OCI-LY1 (cell line): ENCODE measurements around the gene RPP25L.

Source experiments
- H2AFZ ChIP-seq: fragments of 200-600 bp; sonication (generic), shearing (Covaris generic); 2 replicates; pipeline ENCODE4 v1.6.0; 2014; ENCODE audit warnings: antibody characterized with exemption, mild to moderate bottlenecking, low read length
- H3F3A ChIP-seq: fragments of 200-600 bp; sonication (generic), shearing (Covaris generic); 2 replicates; pipeline ENCODE4 v1.6.0; 2014; ENCODE audit warnings: mild to moderate bottlenecking, antibody characterized with exemption, low read length, moderate library complexity; ENCODE audit not compliant: insufficient read depth
- H3K27ac ChIP-seq: fragments of 200-600 bp; sonication (generic); 2 replicates; pipeline ENCODE4 v1.5.1; 2014; ENCODE audit warnings: low read length, mixed run types, mild to moderate bottlenecking, low read depth; ENCODE audit not compliant: poor library complexity, severe bottlenecking
- H3K27me3 ChIP-seq: fragments of 200-600 bp; sonication (generic); 2 replicates; pipeline ENCODE4 v1.6.0; 2014; ENCODE audit warnings: antibody characterized with exemption, mild to moderate bottlenecking, low read length, moderate library complexity; ENCODE audit not compliant: insufficient read depth
- H3K36me3 ChIP-seq: fragments of 200-600 bp; sonication (generic); 2 replicates; pipeline ENCODE4 v1.6.1; 2014; ENCODE audit warnings: mild to moderate bottlenecking, antibody characterized with exemption, low read length, moderate library complexity, mixed read lengths; ENCODE audit not compliant: insufficient read depth
- H3K4me1 ChIP-seq: fragments of 200-600 bp; sonication (generic); 2 replicates; pipeline ENCODE4 v1.5.1; 2014; ENCODE audit warnings: mild to moderate bottlenecking, low read length, moderate library complexity; ENCODE audit not compliant: insufficient read depth, severe bottlenecking
- H3K4me2 ChIP-seq: fragments of 200-600 bp; sonication (generic), shearing (Covaris generic); 2 replicates; pipeline ENCODE4 v1.6.1; 2014; ENCODE audit warnings: low read length
- H3K4me3 ChIP-seq: fragments of 200-600 bp; sonication (generic); 2 replicates; pipeline ENCODE4 v1.5.1; 2014; ENCODE audit warnings: low read length, low read depth, mild to moderate bottlenecking, mixed read lengths; ENCODE audit not compliant: poor library complexity, severe bottlenecking
- H3K79me2 ChIP-seq: fragments of 200-600 bp; shearing (Covaris generic); 2 replicates; pipeline ENCODE4 v1.6.1; 2016; ENCODE audit warnings: mixed run types, low read length, mixed read lengths; ENCODE audit not compliant: insufficient read depth
- H3K9ac ChIP-seq: fragments of 200-600 bp; sonication (generic), shearing (Covaris generic); 2 replicates; pipeline ENCODE4 v1.6.1; 2014; ENCODE audit warnings: mild to moderate bottlenecking, low read length, mixed read lengths
- H3K9me2 ChIP-seq: fragments of 200-600 bp; sonication (generic), shearing (Covaris generic); 2 replicates; pipeline ENCODE4 v1.6.1; 2014; ENCODE audit warnings: low read depth, mild to moderate bottlenecking, low read length, mixed read lengths
- H3K9me3 ChIP-seq: fragments of 200-600 bp; shearing (Covaris generic); 2 replicates; pipeline ENCODE4 v1.6.1; 2014; ENCODE audit warnings: low read length, mixed read lengths
- H4K20me1 ChIP-seq: fragments of 200-600 bp; sonication (generic), shearing (Covaris generic); 2 replicates; pipeline ENCODE4 v1.6.0; 2016; ENCODE audit warnings: mild to moderate bottlenecking, low read length; ENCODE audit not compliant: insufficient read depth
- CTCF ChIP-seq: fragments of 200-600 bp; sonication (generic), shearing (Covaris generic); IDR thresholded peaks from 2 replicates; pipeline ENCODE4 v1.5.1; 2017; ENCODE audit warnings: mild to moderate bottlenecking, antibody characterized with exemption, low read length, moderate library complexity, mixed read lengths
- EZH2 ChIP-seq: fragments of 200-600 bp; sonication (generic), shearing (Covaris generic); IDR thresholded peaks from 2 replicates; pipeline ENCODE4 v1.8.0; 2017; ENCODE audit warnings: borderline replicate concordance, mixed run types, mild to moderate bottlenecking, antibody characterized with exemption, low read length, moderate library complexity, mixed read lengths

Gene RPP25L

GRCh38 chr9:34564617-34565016 lies 47.3 kb downstream of the RPP25L start:
- Histone ChIP-seq H3K4me3 (no peak overlapping the region), H3K4me2 (no peak overlapping the region), H3K9ac (no peak overlapping the region), H3K4me1 (no peaks in the 10 kb centered on the region), H4K20me1 (no peaks in the 10 kb centered on the region), H3K9me2 (no peaks in the 10 kb centered on the region), H3K27ac (no peak overlapping the region), H3K79me2 (no peaks in the 10 kb centered on the region), H3K27me3 (peaks cover 12% of the 10 kb centered on the region; the same call in 1 of the 2 replicates), H2AFZ (no peak overlapping the region), H3K9me3 (no peaks in the 10 kb centered on the region), H3K36me3 (no peaks in the 10 kb centered on the region), H3F3A (no peaks in the 10 kb centered on the region)
- no peak for TF ChIP-seq CTCF
- TF ChIP-seq EZH2: no peak

DNA sequence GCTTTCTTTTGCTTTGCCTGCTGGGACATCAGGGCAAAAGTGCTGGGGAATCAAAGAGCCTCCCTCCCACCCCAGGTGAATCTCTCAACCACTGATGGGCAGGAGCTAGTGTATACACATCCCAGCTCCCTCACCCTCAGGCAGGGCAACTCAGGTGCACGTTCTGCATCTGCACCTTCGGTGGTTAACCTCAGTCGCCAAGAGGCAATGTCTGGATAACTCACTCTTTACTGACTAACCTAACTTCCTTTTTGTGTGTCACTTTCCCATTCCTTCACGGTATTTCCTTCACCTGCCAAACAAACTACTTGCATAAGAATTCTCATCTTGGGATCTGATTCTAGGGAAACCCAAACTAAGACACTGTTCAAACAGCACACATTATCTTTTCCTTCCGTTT lies 48.6 kb downstream of the RPP25L start:
- H3K36me3 ChIP-seq: no peaks in the 10 kb centered on the region
- H3K9me2 ChIP-seq: no peaks in the 10 kb centered on the region
- H3K9ac ChIP-seq: no peak overlapping the region
- no peaks in the 10 kb centered on the region for H4K20me1 ChIP-seq
- no peak overlapping the region for H3K27ac ChIP-seq
- no peak overlapping the region for H3K4me3 ChIP-seq
- H3K27me3 ChIP-seq: peaks cover 12% of the 10 kb centered on the region; the same call in 1 of the 2 replicates
- TF ChIP-seq EZH2: no peak
- TF ChIP-seq CTCF: no peak
- H3K79me2 ChIP-seq: no peaks in the 10 kb centered on the region
- H3K4me1 ChIP-seq: no peaks in the 10 kb centered on the region
- no peaks in the 10 kb centered on the region for H3F3A ChIP-seq
- H3K4me2 ChIP-seq: no peak overlapping the region
- no peak overlapping the region for H2AFZ ChIP-seq
- no peaks in the 10 kb centered on the region for H3K9me3 ChIP-seq

- H3K9me3 ChIP-seq: no peaks in the 10 kb centered on the region
- H2AFZ ChIP-seq: no peak overlapping the region
- H3K4me1 ChIP-seq: no peaks in the 10 kb centered on the region
- no peak overlapping the region for H3K4me3 ChIP-seq
- H4K20me1 ChIP-seq: no peaks in the 10 kb centered on the region
- no peaks in the 10 kb centered on the region for H3K79me2 ChIP-seq
- TF ChIP-seq EZH2 (no peak), CTCF (peak; percentile 86)
- H3K4me2 ChIP-seq: no peak overlapping the region
- no peak overlapping the region for H3K9ac ChIP-seq
- no peaks in the 10 kb centered on the region for H3F3A ChIP-seq
- H3K27ac ChIP-seq: no peak overlapping the region
- H3K9me2 ChIP-seq: no peaks in the 10 kb centered on the region
- no peaks in the 10 kb centered on the region for H3K36me3 ChIP-seq
- peaks cover 12% of the 10 kb centered on the region; the same call in 1 of the 2 replicates for H3K27me3 ChIP-seq
Observed at GRCh38 chr9:34562135-34562745, 49.7 kb downstream of the RPP25L start.
